Activated T-helper 1 cell treated with anti-CD3 and anti-CD28 coated beads, Interleukin-12 subunit alpha, Interleukin-12 subunit beta, Interleukin-2, Interleukin-4 antibody, amounts not matched to agents 30 ng/mL and 10 ng/mL and 1 ng/mL, durations not matched to agents 14 hours and 24 hours and 36 hours (primary cell): Measurements from ENCODE around the gene PCSK1. TPM values are rescaled to one million over a fixed set of nuclear protein-coding genes. Genes with fewer than 3 reads are reported as not detected.
"Not testable (repeated sequence)": the region's sequence is repeated elsewhere in the genome, so short reads cannot be mapped to it uniquely, and the experiment has no call there.

Experiments used
- DNase-seq: peaks from one replicate; pipeline ENCODE4 v3.0.0; 2021; ENCODE audit warnings: low spot score
- H3K27ac Mint-ChIP-seq: one replicate; pipeline ENCODE4 v1.8.0; 2021; ENCODE audit warnings: mild to moderate bottlenecking, mixed read lengths
- H3K27me3 Mint-ChIP-seq: one replicate; pipeline ENCODE4 v1.8.0; 2022; ENCODE audit warnings: mild to moderate bottlenecking, moderate library complexity, mixed read lengths; ENCODE audit not compliant: insufficient read depth
- H3K36me3 Mint-ChIP-seq: one replicate; pipeline ENCODE4 v1.8.0; 2021; ENCODE audit warnings: low read depth, mixed read lengths
- H3K4me1 Mint-ChIP-seq: one replicate; pipeline ENCODE4 v1.8.0; 2021; ENCODE audit warnings: low read depth, mixed read lengths
- H3K4me3 Mint-ChIP-seq: one replicate; pipeline ENCODE4 v1.8.0; 2021; ENCODE audit warnings: mild to moderate bottlenecking, moderate library complexity, mixed read lengths
- H3K9me3 Mint-ChIP-seq: one replicate; pipeline ENCODE4 v1.8.0; 2021; ENCODE audit warnings: mixed read lengths
- intact Hi-C: fragments of 100-400 bp; cut with micrococcal nuclease; formaldehyde crosslinking; loops from one replicate; pipeline ENCODE4 v1.15.1; 2024
- total RNA-seq: library from RNA; stranded (reverse); gene quantifications from 2 replicates; pipeline ENCODE4 v1.2.3, GENCODE V29; 2022

PCSK1 gene
- total RNA-seq, 1 donor from 2014 or later: not detected

DNA sequence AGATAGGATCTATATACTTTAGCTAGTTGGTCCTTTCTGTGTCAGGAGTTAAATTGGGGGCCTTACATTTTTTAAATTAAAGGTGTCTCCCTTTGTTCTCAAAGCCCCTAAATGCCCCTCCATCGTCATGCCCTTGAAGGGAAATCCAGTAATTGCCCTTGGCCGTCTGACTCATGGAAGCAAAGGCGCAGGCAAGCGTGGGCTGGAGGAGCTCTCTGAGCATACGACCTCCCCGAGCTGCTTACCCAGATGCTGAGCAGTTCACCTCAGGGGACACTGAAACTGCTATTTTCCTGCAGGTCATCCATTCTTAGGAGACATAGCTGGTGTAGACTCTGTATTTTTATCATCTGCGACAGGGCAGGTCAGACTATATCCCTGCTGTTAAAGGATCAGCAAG, 23.0 kb downstream of the PCSK1 start:
- Mint-ChIP-seq H3K27me3 (peaks cover 3% of the 10 kb centered on the region), H3K27ac (no peak overlapping the region), H3K4me1 (no peaks in the 10 kb centered on the region), H3K36me3 (no peaks in the 10 kb centered on the region), H3K9me3 (no peaks in the 10 kb centered on the region), H3K4me3 (no peak overlapping the region)
- intact Hi-C loops: no loop called here
- DNase-seq: no peak

DNA sequence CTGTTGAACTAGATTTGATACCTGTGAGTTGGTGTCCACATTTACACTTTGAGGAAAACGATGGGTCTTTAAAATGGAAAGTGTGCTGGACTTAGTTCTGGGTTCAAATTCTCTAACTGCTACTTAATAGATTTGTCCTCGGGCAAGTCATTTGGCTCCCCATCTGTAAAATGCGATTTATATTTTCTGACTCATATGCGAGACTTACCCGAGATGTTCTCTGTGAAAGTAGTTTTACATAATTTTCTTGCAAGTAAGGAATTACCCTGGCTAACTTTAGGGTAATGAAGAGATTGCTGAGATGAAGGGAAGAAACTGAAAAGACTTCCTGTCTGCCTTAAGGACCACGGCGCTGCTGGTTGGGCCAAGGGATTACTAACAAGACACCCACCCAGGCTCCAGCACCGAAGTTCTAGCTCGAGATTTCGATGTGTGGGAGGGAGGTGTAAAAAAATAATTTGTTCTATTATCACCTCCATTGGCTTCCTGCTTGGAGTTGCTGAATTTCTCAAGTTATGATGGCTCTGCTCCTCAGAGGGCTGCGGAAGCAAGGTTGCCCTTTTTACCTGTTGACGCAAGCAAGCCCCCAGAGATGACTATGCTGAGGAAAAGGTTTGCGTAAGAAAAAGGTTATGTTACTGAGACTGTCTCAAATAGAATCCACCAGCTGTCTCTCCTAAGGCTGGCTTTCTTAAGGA, 24.1 kb downstream of the PCSK1 start:
- H3K36me3 Mint-ChIP-seq: no peaks in the 10 kb centered on the region

DNA sequence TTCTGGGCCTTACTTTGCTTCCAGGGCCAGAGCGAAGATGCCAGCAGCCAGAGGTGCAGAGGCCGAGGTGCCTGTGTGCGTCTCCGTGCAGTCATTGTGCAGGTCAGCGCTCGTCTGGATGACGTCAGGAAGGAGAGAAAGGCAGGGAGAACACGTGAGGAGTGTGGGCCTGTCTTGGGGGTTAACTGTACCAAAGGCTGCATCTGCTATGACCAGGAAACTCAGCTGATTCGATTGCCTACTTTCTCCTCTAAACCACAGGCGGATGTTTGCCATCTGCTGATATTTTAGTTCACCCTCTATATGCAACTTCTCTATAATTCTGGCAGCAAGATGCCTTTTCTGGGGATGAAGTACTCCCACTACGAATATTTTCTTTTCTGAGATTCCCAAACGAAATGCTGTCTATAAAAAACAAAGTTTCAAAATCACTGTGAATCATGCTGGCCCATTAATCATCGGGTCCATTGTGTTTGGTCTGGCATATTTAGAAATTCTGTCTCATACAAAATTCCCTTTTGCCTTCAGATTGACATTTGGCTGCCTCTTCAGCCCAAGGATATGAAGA, 24.8 kb downstream of the PCSK1 start:
- H3K4me3 Mint-ChIP-seq: no peak overlapping the region
- H3K36me3 Mint-ChIP-seq: no peaks in the 10 kb centered on the region
- no peaks in the 10 kb centered on the region for H3K4me1 Mint-ChIP-seq

More for the DNA sequence above, 24.1 kb downstream of the PCSK1 start:
- Mint-ChIP-seq H3K9me3 (no peaks in the 10 kb centered on the region), H3K4me3 (no peak overlapping the region), H3K27me3 (peaks cover 3% of the 10 kb centered on the region), H3K4me1 (no peaks in the 10 kb centered on the region), H3K27ac (no peak overlapping the region)
- DNase-seq: no peak
- intact Hi-C loops: no loop called here

DNA sequence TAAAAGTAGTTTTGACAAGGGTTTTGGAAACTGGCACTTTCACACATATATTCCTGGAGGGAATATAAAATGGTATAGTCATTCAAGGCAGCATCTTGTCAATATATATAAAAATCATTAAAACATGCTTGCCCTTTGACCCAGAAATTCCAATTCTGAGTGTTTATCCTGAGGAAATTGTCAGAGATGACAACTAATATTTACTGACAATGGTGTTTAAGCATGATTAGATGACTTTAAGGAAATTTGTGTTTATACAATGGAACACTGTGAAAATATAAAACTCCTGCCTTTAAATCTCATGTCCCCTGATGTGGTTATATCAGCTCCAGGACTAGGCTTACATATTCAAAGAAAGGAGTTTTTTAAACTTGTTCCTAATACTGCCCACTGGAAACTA, 25.6 kb downstream of the PCSK1 start:
- no peak overlapping the region for H3K4me3 Mint-ChIP-seq
- no peak for DNase-seq
- no peaks in the 10 kb centered on the region for H3K4me1 Mint-ChIP-seq
- H3K9me3 Mint-ChIP-seq: no peaks in the 10 kb centered on the region
- intact Hi-C loops: no loop called here
- H3K27me3 Mint-ChIP-seq: peaks cover 7% of the 10 kb centered on the region
- no peaks in the 10 kb centered on the region for H3K36me3 Mint-ChIP-seq
- H3K27ac Mint-ChIP-seq: no peak overlapping the region

More for the DNA sequence above, 24.8 kb downstream of the PCSK1 start:
- DNase-seq: no peak
- Mint-ChIP-seq H3K27ac (no peak overlapping the region), H3K9me3 (no peaks in the 10 kb centered on the region), H3K27me3 (peaks cover 4% of the 10 kb centered on the region)
- intact Hi-C loops: no loop called here

DNA sequence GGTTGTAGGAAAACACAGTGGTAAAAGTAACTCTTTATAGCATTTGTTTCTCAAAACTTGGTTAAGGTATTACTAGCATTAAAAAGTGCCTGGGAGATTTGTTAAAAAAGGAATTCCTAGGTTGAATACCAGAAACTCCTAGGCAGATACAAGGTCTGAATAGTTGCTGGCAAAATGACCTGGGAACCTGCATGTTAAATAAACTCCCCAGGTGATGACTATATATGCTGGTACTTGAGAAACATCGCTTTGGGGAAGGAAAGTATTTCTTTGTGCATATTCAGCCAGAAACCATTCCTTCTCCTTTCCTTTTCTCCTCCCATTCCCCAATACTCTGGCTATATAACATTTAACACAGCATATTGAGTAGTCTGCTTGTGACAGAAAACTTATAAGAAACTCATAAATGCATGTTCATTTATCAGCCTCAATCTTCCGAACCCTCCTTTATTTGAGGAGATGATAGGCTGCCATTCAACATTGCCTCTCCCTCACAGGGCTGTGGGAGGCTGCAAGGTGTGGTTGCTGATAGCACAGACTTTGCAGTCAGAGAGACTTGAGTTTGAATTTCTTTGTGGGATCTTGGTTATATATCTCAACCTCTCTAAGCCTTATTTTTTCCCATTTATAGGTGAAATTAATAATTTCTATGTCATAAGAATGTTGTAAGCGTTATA, 28.7 kb downstream of the PCSK1 start:
- intact Hi-C loops: no loop called here
- Mint-ChIP-seq H3K4me3 (no peak overlapping the region), H3K27ac (no peak overlapping the region), H3K9me3 (no peaks in the 10 kb centered on the region), H3K27me3 (peaks cover 9% of the 10 kb centered on the region), H3K36me3 (no peaks in the 10 kb centered on the region), H3K4me1 (no peaks in the 10 kb centered on the region)
- no peak for DNase-seq

DNA sequence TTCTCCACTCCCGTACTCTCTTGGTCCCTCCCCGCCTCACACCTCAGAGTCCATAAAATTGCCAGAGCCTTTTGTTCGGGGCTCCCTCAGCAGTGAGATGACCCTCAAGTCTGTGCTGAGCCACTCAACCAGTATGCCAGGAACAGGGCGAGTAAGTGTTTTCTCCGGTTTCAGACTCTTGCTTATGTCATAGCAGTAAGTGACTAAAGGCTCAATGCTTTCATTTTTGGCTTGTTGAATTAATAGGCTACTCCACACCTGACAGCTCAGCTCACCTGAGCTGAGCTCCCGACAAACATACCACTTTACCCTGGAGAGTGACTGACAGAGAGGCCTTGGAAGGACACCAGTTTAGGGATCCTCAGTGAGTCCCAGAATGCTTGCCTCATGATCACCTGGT, 30.5 kb downstream of the PCSK1 start:
- Mint-ChIP-seq H3K27me3 (peaks cover 13% of the 10 kb centered on the region), H3K9me3 (no peaks in the 10 kb centered on the region), H3K4me3 (no peak overlapping the region), H3K27ac (no peak overlapping the region), H3K36me3 (no peaks in the 10 kb centered on the region), H3K4me1 (no peaks in the 10 kb centered on the region)
- intact Hi-C loops: no loop called here
- DNase-seq: no peak

DNA sequence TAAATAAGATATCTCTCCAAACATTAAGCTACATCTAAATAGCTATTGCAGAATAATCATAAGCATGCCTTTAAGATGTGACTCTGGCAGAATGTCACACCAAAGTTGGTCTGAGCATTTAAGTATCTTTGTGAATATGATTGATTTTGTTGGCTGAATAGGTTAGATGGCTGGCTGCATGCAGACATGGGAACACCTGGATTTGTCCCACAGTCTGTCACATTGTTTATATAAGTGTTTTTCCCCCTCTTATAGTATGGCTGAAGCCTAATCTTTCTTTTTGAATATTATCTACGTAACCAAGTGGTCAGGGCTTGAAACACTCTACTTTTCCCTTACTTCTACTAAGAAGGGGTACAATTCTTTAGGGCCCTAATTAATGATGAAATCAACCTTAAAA, 36.2 kb downstream of the PCSK1 start:
- no peaks in the 10 kb centered on the region for H3K36me3 Mint-ChIP-seq
- no peaks in the 10 kb centered on the region for H3K4me1 Mint-ChIP-seq
- no peak overlapping the region for H3K27ac Mint-ChIP-seq
- H3K4me3 Mint-ChIP-seq: no peak overlapping the region
- H3K27me3 Mint-ChIP-seq: peaks cover 17% of the 10 kb centered on the region
- no peaks in the 10 kb centered on the region for H3K9me3 Mint-ChIP-seq
- intact Hi-C loops: no loop called here
- no peak for DNase-seq

DNA sequence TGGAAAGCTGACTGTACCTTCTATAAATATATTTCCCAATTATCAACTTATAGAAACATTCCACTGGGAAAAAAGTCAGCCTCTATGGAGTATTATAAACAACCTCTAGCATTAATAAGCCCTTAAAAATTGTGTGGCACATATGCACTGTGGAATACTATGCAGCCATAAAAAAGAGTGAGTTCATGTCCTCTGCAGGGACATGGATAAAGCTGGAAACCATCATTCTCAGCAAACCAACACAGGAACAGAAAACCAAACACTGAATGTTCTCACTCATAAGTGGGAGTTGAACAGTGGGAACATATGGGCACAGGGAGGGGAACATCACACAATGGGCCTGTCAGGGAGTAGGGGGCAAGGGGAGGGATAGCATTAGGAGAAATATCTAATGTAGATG, 37.8 kb downstream of the PCSK1 start:
- H3K4me1 Mint-ChIP-seq, intact Hi-C loops, DNase-seq, H3K36me3 Mint-ChIP-seq, H3K4me3 Mint-ChIP-seq, H3K9me3 Mint-ChIP-seq, H3K27ac Mint-ChIP-seq: not testable (repeated sequence)
- peaks cover 19% of the 10 kb centered on the region for H3K27me3 Mint-ChIP-seq

DNA sequence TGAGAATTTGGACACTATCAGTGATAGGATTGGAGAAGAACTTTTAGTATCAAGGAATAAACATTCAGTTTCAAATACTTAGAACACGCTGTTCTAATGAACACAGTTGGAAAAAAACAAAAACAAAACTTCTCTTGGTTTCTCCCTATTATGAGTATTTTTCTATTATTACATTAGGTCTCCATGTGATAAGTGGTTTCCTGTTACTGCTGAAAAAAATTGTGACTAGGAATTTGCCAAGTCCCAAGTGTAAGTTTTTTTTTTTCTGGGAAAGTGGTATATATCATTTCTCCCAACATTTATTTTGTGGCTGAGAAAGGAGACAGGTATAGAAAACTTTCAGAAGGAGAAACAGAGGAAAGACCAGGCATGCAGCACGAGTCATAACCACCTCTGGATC, 41.1 kb downstream of the PCSK1 start:
- Mint-ChIP-seq H3K27ac (no peak overlapping the region), H3K9me3 (no peaks in the 10 kb centered on the region), H3K27me3 (peaks cover 26% of the 10 kb centered on the region), H3K36me3 (no peaks in the 10 kb centered on the region), H3K4me3 (no peak overlapping the region), H3K4me1 (no peaks in the 10 kb centered on the region)
- DNase-seq: no peak
- intact Hi-C loops: no loop called here

DNA sequence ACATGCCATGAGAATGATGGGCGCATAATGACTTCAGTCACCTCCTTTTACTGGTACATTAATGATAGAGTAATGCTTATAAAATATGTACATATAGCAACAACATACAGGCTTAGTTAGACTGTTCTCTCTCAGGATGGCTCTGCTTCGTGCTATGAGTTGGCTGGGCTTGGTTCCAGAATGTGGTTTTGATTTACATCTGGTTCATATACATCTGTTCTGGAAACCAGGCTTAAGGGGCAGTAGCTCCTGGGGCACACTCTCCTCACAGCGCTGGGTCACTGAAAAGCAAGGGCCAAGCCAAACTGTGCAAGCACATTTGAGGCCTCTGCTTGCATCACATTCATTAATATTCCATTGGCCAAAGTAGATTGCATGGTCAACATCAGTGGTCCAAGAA, 44.9 kb downstream of the PCSK1 start:
- no peak overlapping the region for H3K4me3 Mint-ChIP-seq
- peaks cover 25% of the 10 kb centered on the region for H3K27me3 Mint-ChIP-seq
- H3K4me1 Mint-ChIP-seq: no peaks in the 10 kb centered on the region
- intact Hi-C loops: no loop called here
- DNase-seq: no peak
- no peak overlapping the region for H3K27ac Mint-ChIP-seq
- no peaks in the 10 kb centered on the region for H3K9me3 Mint-ChIP-seq
- no peaks in the 10 kb centered on the region for H3K36me3 Mint-ChIP-seq

DNA sequence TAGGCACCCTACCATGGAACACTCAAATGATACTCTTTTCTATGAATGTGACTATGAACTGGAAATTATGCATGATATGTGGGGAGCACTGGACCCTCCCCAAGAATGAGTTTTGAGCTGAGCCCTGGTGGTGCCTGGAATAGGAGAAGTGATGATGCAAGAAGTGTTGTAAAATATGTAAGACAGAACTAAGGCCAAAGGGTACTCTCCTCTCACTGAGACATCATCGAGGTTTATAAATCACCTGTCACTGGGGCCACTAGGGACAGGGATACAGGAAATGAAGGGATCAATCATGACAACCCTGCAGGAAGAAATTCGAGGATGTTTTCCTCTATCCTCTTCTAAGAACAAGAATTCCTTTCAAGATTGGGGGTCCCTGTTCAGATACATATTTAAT, 45.4 kb downstream of the PCSK1 start:
- Mint-ChIP-seq H3K4me1 (no peaks in the 10 kb centered on the region), H3K27me3 (peaks cover 23% of the 10 kb centered on the region), H3K9me3 (no peaks in the 10 kb centered on the region), H3K27ac (no peak overlapping the region), H3K4me3 (no peak overlapping the region), H3K36me3 (no peaks in the 10 kb centered on the region)
- intact Hi-C loops: no loop called here
- DNase-seq: no peak

DNA sequence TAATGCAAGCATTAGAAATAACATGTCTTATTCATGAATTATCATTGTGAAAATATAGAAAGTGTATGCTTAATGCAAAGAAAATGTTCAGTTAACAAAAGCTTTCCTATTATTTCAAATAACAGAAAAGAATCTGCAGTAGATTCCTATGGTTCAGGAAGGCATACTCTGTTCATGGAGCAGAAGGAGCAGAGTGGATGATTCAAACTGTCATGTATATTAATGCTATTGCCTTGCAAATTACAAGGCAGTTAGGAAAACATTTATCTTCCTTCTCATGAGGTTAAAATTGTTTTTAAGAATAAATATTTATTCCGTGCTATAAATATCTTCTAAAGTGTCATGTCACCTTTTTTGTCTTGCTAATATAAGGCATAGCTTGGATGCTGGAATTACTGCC, 47.5 kb downstream of the PCSK1 start:
- Mint-ChIP-seq H3K27me3 (peaks cover 15% of the 10 kb centered on the region), H3K4me1 (no peaks in the 10 kb centered on the region), H3K4me3 (no peak overlapping the region), H3K27ac (no peak overlapping the region), H3K36me3 (no peaks in the 10 kb centered on the region), H3K9me3 (no peaks in the 10 kb centered on the region)
- DNase-seq: no peak
- intact Hi-C loops: no loop called here

DNA sequence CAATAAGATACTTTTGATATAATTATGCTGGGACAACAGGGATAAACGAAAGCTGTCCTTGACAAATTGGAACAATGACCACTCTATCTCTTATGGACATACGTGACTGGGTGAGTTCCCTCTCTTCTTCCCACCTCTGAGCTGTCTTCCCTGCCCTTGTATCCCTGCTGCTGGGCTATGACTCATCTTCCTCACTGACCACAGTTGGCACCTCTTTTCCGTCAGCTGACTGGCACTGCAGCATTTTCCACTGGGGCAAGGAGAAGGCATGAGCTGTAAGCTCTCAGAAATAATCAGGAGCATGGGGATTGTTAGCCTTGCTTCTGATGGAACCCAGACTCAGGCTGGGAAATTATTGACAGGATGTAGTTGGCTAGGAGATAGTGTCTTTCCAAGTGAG, 48.7 kb downstream of the PCSK1 start:
- Mint-ChIP-seq H3K27me3 (peaks cover 10% of the 10 kb centered on the region), H3K27ac (no peak overlapping the region), H3K4me1 (no peaks in the 10 kb centered on the region), H3K9me3 (no peaks in the 10 kb centered on the region), H3K36me3 (no peaks in the 10 kb centered on the region), H3K4me3 (no peak overlapping the region)
- intact Hi-C loops: no loop called here
- no peak for DNase-seq
